IMR-90 (cell line): ENCODE results near the gene EHBP1L1. TPM values are rescaled to one million over a fixed set of nuclear protein-coding genes. Genes with fewer than 3 reads are reported as not detected.

Experiments used
- ATAC-seq: fragments of 200-7000 bp; cut with Tn5 transposase; 2 replicates; pipeline ENCODE4 v1.9.1; 2020; ENCODE audit warnings: low read depth, mild to moderate bottlenecking, moderate library complexity
- BruUV-seq: library from RNA; stranded (reverse); fragments of 400-500 nt; replicated peaks from 2 replicates; lab custom pipeline; 2021; lab: Mats Ljungman, UMichigan
- CTCF ChIA-PET: fragments of 300-600 bp; formaldehyde crosslinking; extraction: SDS; loops from one replicate; lab custom pipeline; 2021; ENCODE audit warnings: antibody characterized with exemption; lab: Yijun Ruan, JAX
- POLR2A ChIA-PET: fragments of 300-600 bp; sonication (Branson Sonifier 250); formaldehyde crosslinking; loops from one replicate; lab custom pipeline; 2022; ENCODE audit warnings: antibody characterized with exemption; ENCODE audit not compliant: unreplicated experiment; lab: Charles Lee
- DNase-seq: peaks from one replicate; pipeline ENCODE4 v3.0.0; 2013
- H2AFZ ChIP-seq: replicated peaks from 2 replicates; pipeline ENCODE3; 2013; ENCODE audit warnings: low read length, mild to moderate bottlenecking; ENCODE audit not compliant: poor library complexity
- H2AK5ac ChIP-seq: 2 replicates; pipeline ENCODE4 v1.6.1; 2013; ENCODE audit warnings: low read depth, low read length, inconsistent platforms
- H2AK9ac ChIP-seq: replicated peaks from 2 replicates; pipeline ENCODE3; 2013; ENCODE audit warnings: mild to moderate bottlenecking, low read depth, low read length, moderate library complexity; ENCODE audit not compliant: poor library complexity
- H2BK120ac ChIP-seq: 2 replicates; pipeline ENCODE4 v1.6.1; 2013; ENCODE audit warnings: low read depth, low read length, inconsistent platforms
- H2BK15ac ChIP-seq: 3 replicates; pipeline ENCODE4 v1.6.1; 2013; ENCODE audit warnings: low read depth, low read length, inconsistent platforms
- H2BK20ac ChIP-seq: 2 replicates; pipeline ENCODE4 v1.6.1; 2013; ENCODE audit warnings: low read depth, mild to moderate bottlenecking, inconsistent platforms, low read length, moderate library complexity
- H2BK5ac ChIP-seq: 2 replicates; pipeline ENCODE4 v1.6.1; 2013; ENCODE audit warnings: mild to moderate bottlenecking, low read depth, low read length, inconsistent platforms; ENCODE audit not compliant: poor library complexity, severe bottlenecking
- H3K14ac ChIP-seq: replicated peaks from 2 replicates; pipeline ENCODE4 v1.6.1; 2013; ENCODE audit warnings: low read depth, low read length, inconsistent platforms
- H3K18ac ChIP-seq: 2 replicates; pipeline ENCODE4 v1.6.1; 2013; ENCODE audit warnings: low read depth, low read length, control low read depth
- H3K23ac ChIP-seq: 2 replicates; pipeline ENCODE4 v1.6.1; 2013; ENCODE audit warnings: low read depth, low read length, inconsistent platforms
- H3K27ac ChIP-seq: 2 replicates; pipeline ENCODE4 v1.5.1; 2013; ENCODE audit warnings: mild to moderate bottlenecking, control low read depth, low read length; ENCODE audit not compliant: insufficient read depth
- H3K27me3 ChIP-seq: 2 replicates; pipeline ENCODE4 v1.6.1; 2013; ENCODE audit warnings: low read length; ENCODE audit not compliant: control insufficient read depth, insufficient read depth
- H3K36me3 ChIP-seq: 2 replicates; pipeline ENCODE4 v1.6.1; 2013; ENCODE audit warnings: low read length, mixed read lengths; ENCODE audit not compliant: control insufficient read depth, insufficient read depth
- H3K4ac ChIP-seq: 2 replicates; pipeline ENCODE4 v1.6.1; 2013; ENCODE audit warnings: low read depth, low read length, inconsistent platforms
- H3K4me1 ChIP-seq: 2 replicates; pipeline ENCODE4 v1.6.1; 2013; ENCODE audit warnings: low read length, mixed read lengths; ENCODE audit not compliant: control insufficient read depth, insufficient read depth
- H3K4me2 ChIP-seq: 2 replicates; pipeline ENCODE4 v1.6.1; 2013; ENCODE audit warnings: low read depth, mild to moderate bottlenecking, control low read depth, low read length, moderate library complexity
- H3K4me3 ChIP-seq: 2 replicates; pipeline ENCODE4 v1.5.1; 2013; ENCODE audit warnings: low read depth, mild to moderate bottlenecking, control low read depth, low read length, moderate library complexity; ENCODE audit not compliant: insufficient read depth
- H3K56ac ChIP-seq: 2 replicates; pipeline ENCODE4 v1.6.1; 2013; ENCODE audit warnings: low read length, inconsistent platforms; ENCODE audit not compliant: insufficient read depth; ENCODE audit errors: extremely low read depth
- H3K79me1 ChIP-seq, 2 experiments: 2 replicates each; pipeline ENCODE4 v1.6.1; 2013; ENCODE audit warnings: low read length in 2 of 2, inconsistent platforms in 1 of 2, low read depth in 1 of 2
- H3K9ac ChIP-seq: 2 replicates; pipeline ENCODE4 v1.6.1; 2013; ENCODE audit warnings: low read depth, low read length, control low read depth
- H3K9me1 ChIP-seq: 2 replicates; pipeline ENCODE4 v1.6.1; 2013; ENCODE audit warnings: low read length, inconsistent platforms; ENCODE audit not compliant: insufficient read depth
- H3K9me3 ChIP-seq: 2 replicates; pipeline ENCODE4 v1.6.1; 2013; ENCODE audit warnings: low read length; ENCODE audit not compliant: control insufficient read depth, insufficient read depth
- H4K20me1 ChIP-seq: 2 replicates; pipeline ENCODE4 v1.6.1; 2013; ENCODE audit warnings: low read length, inconsistent platforms; ENCODE audit not compliant: insufficient read depth
- H4K5ac ChIP-seq: 2 replicates; pipeline ENCODE4 v1.6.1; 2013; ENCODE audit warnings: mild to moderate bottlenecking, low read depth, low read length, control low read depth
- H4K8ac ChIP-seq, 2 experiments: 2 replicates each; pipeline ENCODE4 v1.6.1; 2013; ENCODE audit warnings: low read depth in 2 of 2, low read length in 2 of 2, control low read depth in 1 of 2, inconsistent platforms in 1 of 2
- H4K91ac ChIP-seq: 2 replicates; pipeline ENCODE4 v1.6.1; 2013; ENCODE audit warnings: low read depth, low read length, inconsistent platforms; ENCODE audit not compliant: insufficient read depth
- CEBPB ChIP-seq: IDR thresholded peaks from 2 replicates; pipeline ENCODE4 v1.6.1; 2012; ENCODE audit warnings: low read depth, low read length, improper control_type of control experiment
- WGBS, 2 experiments: methylation state at CpG; one replicate each; pipeline versions ENCODE4 v1.1.5 to v1.1.7; 2013; ENCODE audit warnings: missing lambda C conversion rate in 2 of 2; ENCODE audit not compliant: insufficient read length in 1 of 2; ENCODE audit errors: extremely low coverage in 2 of 2; 5-methylcytosine and 5-hydroxymethylcytosine counted together
- dilution Hi-C: fragments of 300-500 bp; cut with HindIII; formaldehyde crosslinking; loops from one replicate; pipeline ENCODE4 v1.14.3; 2018; ENCODE audit warnings: low sequenced_read_pairs; ENCODE audit not compliant: unreplicated experiment
- in situ Hi-C: fragments of 300-500 bp; cut with MboI; formaldehyde crosslinking; loops from 3 replicates; pipeline ENCODE4 v1.14.3; 2019; ENCODE audit warnings: low sequenced_read_pairs, inconsistent platforms, mixed read lengths
- intact Hi-C: fragments of 100-400 bp; cut with micrococcal nuclease; formaldehyde crosslinking; loops from 2 replicates; pipeline ENCODE4 v1.10.0; 2022
- polyA plus RNA-seq, 3 experiments: library from polyadenylated mRNA; depleted of rRNA; stranded (reverse); fragments of >200 nt; gene quantifications; 2 replicates each; pipeline ENCODE4 v1.2.3, GENCODE V29; 2012; ENCODE audit warnings: low replicate concordance in 1 of 3
- total RNA-seq: library from RNA; depleted of rRNA; stranded (reverse); fragments of >200 nt; gene quantifications from 2 replicates; pipeline ENCODE4 v1.2.3, GENCODE V29; 2012

EHBP1L1 gene
- total and polyA plus RNA-seq, 2 of the 4 experiments (the other 2 are of a cell fraction) = 10.0 to 27.4 TPM

DNA sequence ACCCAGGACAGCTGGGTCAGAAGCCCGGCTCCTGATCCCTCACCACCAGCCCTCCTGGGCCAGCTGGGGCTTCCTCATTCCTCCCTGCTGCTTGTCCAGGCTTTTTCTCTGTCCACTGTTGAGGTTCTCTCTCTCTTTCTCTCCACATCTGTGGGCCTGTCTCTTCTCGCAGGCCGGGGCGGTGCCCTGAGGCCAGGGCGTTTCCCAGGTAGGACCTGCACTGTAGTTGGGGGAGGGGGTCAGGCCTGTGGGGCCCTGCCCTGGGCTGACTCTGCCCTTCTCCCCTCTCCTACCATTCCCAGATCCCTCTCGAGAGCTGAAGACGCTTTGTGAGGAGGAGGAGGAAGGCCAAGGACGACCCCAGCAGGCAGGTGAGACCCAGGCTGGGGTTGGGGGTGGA, 4.9 kb downstream of the EHBP1L1 start:
- no peak overlapping the region for H4K8ac ChIP-seq
- no peak overlapping the region for H2BK20ac ChIP-seq
- no peak overlapping the region for H3K4me2 ChIP-seq
- no peak overlapping the region for H4K91ac ChIP-seq
- no peaks in the 10 kb centered on the region for H3K27me3 ChIP-seq
- H2BK120ac ChIP-seq = no peak overlapping the region
- POLR2A ChIA-PET = no interaction called here
- CTCF ChIA-PET = no interaction called here
- H2AFZ ChIP-seq = no peak overlapping the region
- H3K4me1 ChIP-seq = peaks cover 17% of the 10 kb centered on the region
- ATAC-seq (no peak), DNase-seq (no peak)
- no peak overlapping the region for H2AK9ac ChIP-seq
- peaks cover 15 to 40% of the 10 kb centered on the region in 2 experiments; a peak in 3 of 4 replicates for H3K79me1 ChIP-seq
- no peak overlapping the region for H3K23ac ChIP-seq
- dilution Hi-C loops (no loop called here), in situ Hi-C loops (no loop called here), intact Hi-C loops (no loop called here)
- H4K5ac ChIP-seq = no peak overlapping the region
- BruUV-seq = no TSS peak
- no peak overlapping the region for H3K4me3 ChIP-seq
- H3K9me3 ChIP-seq = no peaks in the 10 kb centered on the region
- no peak overlapping the region for H2AK5ac ChIP-seq
- no peak overlapping the region for H3K27ac ChIP-seq
- no peak overlapping the region for H2BK5ac ChIP-seq
- H3K9me1 ChIP-seq = no peaks in the 10 kb centered on the region; the same call in 1 of the 2 replicates
- H3K36me3 ChIP-seq = peaks cover 39% of the 10 kb centered on the region; the same call in 1 of the 2 replicates
- no peak overlapping the region for H3K9ac ChIP-seq
- no peak overlapping the region for H3K4ac ChIP-seq
- H3K14ac ChIP-seq = no peak overlapping the region
- WGBS, 2 experiments = no CpG with 5 or more reads among the region's 8 CpGs
- peaks cover 7% of the 10 kb centered on the region for H4K20me1 ChIP-seq
- no peak overlapping the region for H3K56ac ChIP-seq
- TF ChIP-seq CEBPB = no peak
- no peak overlapping the region for H2BK15ac ChIP-seq
- H3K18ac ChIP-seq = no peak overlapping the region
